GM21381 (cell line): ENCODE results near the gene MATN1.
"Not testable (repeated sequence)": the region's sequence is repeated elsewhere in the genome, so short reads cannot be mapped to it uniquely, and the experiment has no call there.

Source experiments
- ATAC-seq: cut with Tn5 transposase; IDR thresholded peaks from one replicate; pipeline ENCODE4 v1.9.1; 2021; ENCODE audit warnings: mild to moderate bottlenecking, moderate library complexity; ENCODE audit not compliant: unreplicated experiment

MATN1 gene

DNA sequence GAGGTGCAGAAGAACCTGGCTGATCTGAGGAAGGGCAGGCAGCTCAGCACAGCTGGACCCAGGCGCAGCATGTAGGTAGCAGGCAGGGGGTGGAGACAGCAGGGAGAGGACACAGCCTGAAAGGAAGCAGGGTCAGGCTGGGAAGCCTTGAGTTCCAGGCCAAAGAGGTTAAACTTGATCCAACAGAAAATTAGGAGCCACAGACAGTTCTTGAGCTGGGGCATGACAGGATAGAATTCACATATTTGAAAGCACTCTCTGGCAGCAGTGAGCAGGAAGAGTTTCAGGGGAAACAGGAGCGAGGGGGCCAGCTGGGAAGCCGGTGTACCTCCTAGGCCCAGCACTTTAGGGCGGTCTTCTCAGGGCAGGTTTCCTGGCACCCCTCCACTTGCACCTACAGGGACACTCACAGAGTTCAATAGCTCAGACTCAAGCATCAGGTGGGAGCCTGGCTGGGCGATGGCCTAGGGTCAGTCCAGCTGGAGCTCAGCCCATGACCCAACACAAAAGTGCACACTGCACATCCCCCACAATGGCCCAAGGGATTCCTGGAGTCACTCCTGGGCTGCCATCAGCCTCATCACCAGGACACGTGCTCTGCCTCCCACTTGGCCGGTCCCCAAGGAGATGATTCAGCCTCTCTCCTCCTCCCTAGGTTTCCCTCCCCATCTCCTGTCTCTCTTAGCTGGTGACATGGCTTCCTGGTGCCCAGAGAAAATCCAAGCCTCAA lies 22.7 kb downstream of the MATN1 start:
- ATAC-seq = no peak

DNA sequence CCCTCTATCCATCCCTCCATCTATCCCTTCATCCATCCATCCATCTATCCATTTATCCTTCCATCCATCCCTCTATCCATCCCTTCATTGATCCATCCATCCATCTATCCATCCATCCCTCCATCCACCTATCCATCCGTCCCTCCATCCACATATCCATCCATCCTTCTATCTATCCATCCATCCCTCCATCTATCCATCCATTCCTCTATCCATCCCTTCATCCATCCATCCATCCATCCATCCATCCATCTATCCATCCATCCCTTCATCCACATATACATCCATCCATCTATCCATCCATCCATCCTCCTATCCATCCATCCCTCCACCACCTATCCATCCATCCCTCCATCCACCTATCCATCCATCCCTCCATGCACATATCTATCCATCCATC lies 23.6 kb downstream of the MATN1 start:
- ATAC-seq = no peak

DNA sequence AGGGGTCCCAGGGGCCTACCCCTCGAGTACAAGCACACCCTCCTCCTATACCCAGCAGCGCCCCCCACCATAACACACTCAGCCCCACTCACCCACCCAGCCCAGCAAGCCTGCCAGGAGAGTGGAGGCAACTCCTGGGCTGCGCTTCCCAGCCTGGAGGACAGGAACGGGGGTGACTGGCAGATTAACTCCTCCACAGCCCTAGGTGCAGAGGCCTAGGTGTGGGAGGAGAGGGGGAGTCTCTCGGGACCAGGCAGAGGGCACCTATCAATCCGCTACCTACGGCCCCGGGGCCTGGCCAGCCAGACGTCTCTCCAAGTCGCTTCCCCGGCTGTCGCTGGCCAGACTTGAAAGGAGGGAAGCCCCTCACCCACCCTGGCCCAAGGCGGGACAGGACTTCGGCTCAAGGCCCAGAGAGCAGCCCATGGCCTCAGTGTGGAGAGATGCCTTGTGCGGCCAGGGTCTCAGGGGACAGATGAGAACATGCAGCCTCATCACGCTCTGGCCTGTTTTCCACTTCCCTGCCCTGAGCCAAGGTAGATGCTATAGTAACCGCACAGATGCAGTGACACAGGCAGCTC lies 24.9 kb downstream of the MATN1 start:
- ATAC-seq = no peak

- ATAC-seq = no peak
Observed at GRCh38 chr1:30697571-30698376, 25.6 kb downstream of the MATN1 start.

DNA sequence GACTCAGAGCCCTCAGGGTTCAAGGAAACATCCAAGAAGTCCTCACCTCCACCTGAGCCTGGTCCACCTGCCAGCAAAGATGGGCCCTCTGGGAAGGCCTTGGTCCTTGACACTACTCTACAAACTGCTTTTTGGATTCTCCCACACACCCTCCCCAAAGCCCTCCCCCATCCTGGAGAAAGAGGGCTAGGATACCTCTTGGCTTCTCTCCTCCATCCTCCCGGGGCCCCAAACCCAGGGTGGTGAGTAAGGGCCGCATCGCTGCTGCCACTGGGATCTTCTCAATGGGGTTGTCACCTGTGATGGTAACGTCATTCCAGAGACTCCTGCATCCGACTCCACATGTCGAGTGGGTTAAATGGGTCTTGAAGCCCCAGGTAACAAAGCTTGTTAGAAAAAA lies 26.6 kb downstream of the MATN1 start:
- no peak for ATAC-seq

GRCh38 chr1:30695439-30695841 lies 27.9 kb downstream of the MATN1 start:
- no peak for ATAC-seq

DNA sequence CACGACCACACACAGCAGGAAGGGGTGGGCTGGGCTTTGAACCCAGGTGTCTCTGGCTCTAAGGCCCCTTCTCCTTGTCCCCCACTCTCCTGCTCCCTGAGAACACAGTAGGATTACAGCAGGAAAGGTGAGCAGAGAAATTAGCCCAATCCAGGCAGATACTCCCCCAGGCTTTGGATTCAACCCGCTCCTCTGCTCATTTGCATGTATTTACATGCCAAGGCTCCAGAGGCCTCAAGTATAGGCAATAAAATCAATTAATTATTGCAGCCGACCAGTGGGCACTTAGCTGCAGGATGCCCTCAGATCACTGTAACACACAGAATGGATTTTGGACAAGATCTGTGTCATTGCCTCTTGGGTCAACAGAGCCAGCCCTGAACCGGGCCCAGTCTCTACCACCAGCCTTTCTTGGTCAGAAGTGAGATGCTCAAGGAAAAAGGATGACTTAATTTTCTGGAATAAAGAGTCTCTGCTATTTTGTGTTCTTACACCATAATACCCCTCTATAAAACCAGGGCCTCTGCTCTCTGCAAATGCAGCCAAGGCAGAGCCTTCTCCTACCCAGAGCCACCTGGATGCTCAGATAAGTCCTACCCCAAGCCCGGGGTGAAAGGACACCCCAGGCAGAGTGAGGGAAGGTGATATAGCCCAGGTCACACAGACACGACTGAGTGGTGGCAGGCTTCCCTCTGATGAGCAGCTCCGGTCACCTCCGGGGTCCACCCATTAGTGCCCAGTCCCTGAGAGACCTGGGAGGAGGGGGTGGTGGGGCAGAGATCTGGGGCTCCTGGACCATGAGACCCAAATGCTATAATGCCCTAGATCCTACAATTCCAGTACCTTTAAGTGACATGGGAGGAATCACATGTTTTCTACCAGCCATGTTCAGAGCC lies 28.9 kb downstream of the MATN1 start:
- ATAC-seq = no peak

GRCh38 chr1:30693822-30694221 lies 29.6 kb downstream of the MATN1 start:
- ATAC-seq = no peak

DNA sequence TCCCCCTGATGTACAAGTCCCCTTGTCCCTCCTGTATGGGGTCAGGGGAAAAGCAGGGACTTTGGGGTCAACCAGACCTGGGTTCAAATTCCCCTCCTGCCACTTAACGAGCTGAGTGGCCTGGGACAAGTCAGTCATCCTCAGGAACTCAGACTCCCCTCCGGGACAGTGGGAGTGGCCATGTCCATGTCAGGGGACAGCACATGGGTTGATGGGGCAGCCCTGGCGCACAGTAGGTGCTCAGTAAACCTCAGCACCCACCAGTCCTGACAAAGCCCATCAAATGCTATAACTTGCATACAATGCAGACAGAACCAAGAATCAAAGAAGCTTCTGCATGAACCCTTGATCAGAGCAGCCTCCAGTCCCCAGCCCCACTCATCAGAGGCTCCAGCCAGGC lies 30.0 kb downstream of the MATN1 start:
- ATAC-seq = no peak

DNA sequence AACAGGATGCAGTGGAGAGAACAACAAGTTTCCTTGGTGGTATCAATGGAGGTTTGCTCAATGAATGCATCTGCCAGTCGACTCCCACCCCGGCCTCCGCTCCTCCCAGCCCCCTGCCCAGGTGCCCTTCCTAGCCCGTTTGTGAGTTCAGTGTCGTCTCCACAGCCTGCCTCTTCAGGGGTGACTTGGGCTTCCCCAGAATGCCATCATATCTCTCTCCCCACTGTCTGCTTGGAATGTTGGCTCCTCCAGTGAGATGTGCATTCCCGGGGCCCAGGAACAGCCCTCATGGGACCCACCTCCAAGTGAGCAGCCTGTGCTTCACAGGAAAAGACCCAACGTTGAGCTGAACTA lies 30.5 kb downstream of the MATN1 start:
- no peak for ATAC-seq

- no peak for ATAC-seq
Observed at GRCh38 chr1:30692201-30692947, 31.0 kb downstream of the MATN1 start.

DNA sequence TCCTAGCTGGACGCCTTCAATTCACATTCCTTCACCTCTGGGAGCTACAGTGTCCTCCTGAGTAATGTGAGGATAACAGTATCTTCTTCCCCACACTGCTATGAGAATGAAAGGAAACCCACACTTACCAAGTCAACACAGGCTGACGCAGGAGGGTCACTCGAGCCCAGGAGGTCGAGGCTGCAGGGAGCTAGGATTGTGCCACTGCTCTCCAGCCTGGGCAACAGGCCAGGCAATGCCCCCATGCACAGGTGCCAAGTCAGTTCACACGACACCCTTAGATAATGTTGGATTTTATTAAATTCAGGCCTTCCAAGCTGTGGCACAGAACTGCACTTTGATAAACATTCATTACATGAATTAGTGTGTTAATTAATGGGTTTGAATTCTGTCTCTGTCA lies 31.9 kb downstream of the MATN1 start:
- no peak for ATAC-seq

DNA sequence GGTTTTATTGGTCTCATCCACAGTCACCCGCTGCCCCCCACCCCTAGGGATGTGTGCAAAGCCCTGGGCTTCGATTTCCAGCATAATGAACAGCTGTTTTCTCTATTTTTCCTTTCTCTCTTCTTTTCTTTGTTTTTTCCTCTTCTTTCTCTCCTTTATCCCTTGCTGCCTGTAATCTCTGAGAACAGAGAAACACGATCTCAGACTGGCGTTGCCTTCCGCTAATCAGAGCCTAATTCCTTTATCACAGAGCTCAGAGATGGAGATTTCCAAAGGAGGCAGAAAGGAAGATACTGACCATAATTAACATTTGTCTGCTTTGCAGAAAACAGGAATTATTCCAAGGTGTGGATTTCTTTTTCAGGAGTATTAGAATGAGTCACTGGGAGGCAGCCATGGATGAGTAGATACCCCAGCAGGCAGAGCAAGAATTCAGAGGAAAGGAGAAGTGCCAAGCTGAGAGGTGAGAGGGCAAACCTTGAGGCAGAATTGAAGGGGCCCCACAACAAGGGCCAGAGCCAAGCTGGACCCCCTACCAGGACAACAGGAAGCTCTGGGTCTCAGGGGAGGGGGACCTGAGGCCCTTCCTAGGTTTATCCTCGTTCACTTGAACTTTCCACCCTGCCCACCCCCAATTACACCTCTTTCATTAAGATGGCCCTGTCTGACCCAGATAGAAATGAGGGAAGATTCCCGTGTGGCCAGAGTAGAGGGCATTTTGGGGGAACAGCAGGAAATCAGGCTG lies 33.3 kb downstream of the MATN1 start:
- no peak for ATAC-seq

- no peak for ATAC-seq
Observed at GRCh38 chr1:30688920-30689794, 34.2 kb downstream of the MATN1 start.

DNA sequence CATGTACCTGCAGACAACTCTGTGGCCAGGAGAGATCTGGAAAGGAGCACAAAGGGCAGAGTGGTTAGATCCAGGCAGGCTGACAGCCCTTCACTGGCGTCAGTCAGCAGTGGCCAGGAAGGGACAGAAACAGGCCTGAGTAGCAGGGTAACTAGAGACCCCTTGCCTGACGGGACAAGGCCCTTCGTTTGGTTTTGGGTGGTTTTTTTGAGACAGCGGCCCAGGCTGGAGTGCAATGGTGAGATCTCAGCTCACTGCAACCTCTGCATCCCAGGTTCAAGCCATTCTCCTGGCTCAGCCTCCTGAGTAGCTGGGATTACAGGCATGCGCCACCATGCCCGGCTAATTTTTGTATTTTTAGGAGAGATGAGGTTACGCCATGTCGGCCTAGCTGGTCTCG lies 34.9 kb downstream of the MATN1 start:
- not testable (repeated sequence) for ATAC-seq

DNA sequence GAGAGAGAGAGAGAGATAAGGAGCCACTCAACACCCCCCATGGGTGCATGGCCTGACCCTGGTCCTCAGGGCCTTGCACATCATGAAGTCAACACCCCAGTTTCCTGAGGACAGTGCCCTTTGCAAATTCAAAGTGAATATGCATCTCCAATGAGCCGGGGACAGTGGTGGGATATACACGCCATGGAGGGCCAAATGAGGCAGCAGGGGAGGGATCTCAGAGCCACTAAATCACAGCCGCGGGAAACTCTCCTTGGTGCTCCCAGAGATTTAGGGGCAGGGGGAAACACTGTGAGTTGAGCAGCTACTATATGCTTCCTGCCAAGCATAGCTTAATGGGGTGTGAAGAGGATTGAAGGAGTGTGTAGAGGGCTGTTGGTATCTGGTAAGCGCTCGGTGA lies 35.5 kb downstream of the MATN1 start:
- no peak for ATAC-seq

- no peak for ATAC-seq
Observed at GRCh38 chr1:30686236-30686935, 37.0 kb downstream of the MATN1 start.

DNA sequence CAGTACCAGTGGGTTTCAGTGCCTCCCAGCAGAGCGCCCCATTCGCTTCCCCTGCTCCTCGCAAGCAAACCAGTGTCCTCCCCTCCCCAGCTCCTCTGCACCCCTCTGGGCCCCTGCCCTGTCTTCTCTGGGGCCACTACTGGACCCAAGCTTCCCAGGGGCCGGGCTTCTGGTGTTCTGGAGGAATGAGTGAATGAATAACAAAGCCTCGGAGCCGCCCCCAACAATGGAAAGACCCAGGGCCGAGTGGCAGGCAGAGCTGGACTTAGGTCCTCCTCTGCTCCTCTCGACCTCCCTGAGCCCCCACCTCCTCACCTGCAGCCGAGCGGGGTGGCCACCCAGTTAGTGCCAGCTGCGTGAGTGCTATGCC lies 37.6 kb downstream of the MATN1 start:
- ATAC-seq = no peak
